Adrenal gland (tissue), 5 donors: ENCODE measurements around the gene PTPN23.

ENCODE experiments used
- POLR2A ChIP-seq, 2 donors: fragments of 450-650 bp; IDR thresholded peaks; one replicate each; pipeline ENCODE4 v1.6.1; 2017; ENCODE audit warnings: antibody characterized with exemption in 2 of 2, mild to moderate bottlenecking in 2 of 2, moderate library complexity in 1 of 2
- TF ChIP-seq, protein P1 (sequence below), 6 experiments: fragments of 450-650 bp in 4 of 6; fragments of 200-600 bp in 2 of 6; sonication (generic) in 1 of 6; IDR thresholded peaks; 1 replicate in 5 of 6; 2 replicates in 1 of 6; pipeline versions ENCODE4 v1.5.1 to v1.8.0; 2016 to 2021; ENCODE audit warnings: antibody characterized with exemption in 6 of 6, mild to moderate bottlenecking in 2 of 6, moderate library complexity in 1 of 6
- donor health status: DM: no; HTN: no; CAD: no.

DNA sequence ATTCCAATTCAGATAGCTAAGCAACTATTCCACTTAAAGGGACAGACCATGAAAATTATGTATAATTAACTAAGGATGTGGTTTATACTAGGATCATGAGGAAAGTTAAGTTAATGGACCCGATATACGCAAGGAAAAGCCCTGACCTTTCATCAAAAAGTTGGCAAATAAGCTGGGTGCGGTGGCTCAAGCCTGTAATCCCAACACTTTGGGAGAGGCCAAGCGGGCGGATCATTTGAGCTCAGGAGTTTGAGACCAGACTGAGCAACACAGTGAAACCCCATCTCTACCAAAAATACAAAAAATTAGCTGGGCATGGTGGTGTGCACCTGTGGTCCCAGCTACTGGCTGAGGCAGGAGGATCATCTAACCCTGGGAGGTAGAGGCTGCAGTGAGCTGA is 55.4 kb downstream of the PTPN23 start:
- TF ChIP-seq, protein P1, sequence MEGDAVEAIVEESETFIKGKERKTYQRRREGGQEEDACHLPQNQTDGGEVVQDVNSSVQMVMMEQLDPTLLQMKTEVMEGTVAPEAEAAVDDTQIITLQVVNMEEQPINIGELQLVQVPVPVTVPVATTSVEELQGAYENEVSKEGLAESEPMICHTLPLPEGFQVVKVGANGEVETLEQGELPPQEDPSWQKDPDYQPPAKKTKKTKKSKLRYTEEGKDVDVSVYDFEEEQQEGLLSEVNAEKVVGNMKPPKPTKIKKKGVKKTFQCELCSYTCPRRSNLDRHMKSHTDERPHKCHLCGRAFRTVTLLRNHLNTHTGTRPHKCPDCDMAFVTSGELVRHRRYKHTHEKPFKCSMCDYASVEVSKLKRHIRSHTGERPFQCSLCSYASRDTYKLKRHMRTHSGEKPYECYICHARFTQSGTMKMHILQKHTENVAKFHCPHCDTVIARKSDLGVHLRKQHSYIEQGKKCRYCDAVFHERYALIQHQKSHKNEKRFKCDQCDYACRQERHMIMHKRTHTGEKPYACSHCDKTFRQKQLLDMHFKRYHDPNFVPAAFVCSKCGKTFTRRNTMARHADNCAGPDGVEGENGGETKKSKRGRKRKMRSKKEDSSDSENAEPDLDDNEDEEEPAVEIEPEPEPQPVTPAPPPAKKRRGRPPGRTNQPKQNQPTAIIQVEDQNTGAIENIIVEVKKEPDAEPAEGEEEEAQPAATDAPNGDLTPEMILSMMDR (IDR thresholded peaks at IDR 0.05), result no peak
- TF ChIP-seq POLR2A (IDR thresholded peaks at IDR 0.05), result no peak
